Spleen (tissue), 7 donors: ENCODE results near the gene LRCH1.

ENCODE experiments used
- CTCF ChIP-seq, 11 experiments: fragments of 200-600 bp in 7 of 11; fragments of 450-650 bp in 4 of 11; sonication (generic) in 4 of 11; IDR thresholded peaks in 8 of 11; conservative IDR thresholded peaks in 3 of 11; 1 replicate in 7 of 11; 2 replicates in 4 of 11; pipeline versions ENCODE4 v1.4.0 to v1.8.0; 2016 to 2021; ENCODE audit warnings: antibody characterized with exemption in 11 of 11, inconsistent platforms in 4 of 11, mild to moderate bottlenecking in 1 of 11
- POLR2A ChIP-seq, 3 donors: fragments of 450-650 bp; IDR thresholded peaks; one replicate each; pipeline ENCODE4 v1.5.1; 2017; ENCODE audit warnings: antibody characterized with exemption in 3 of 3, mild to moderate bottlenecking in 1 of 3
- donor health status: DM: no; HTN: no; CAD: no; lungs with moderate emphysema.
- donor health status: DM: no; HTN: no; CAD: no.
- donor health status: DM: no; HTN: no; CAD: no.

GRCh38 chr13:46562581-46562980 is 9.6 kb downstream of the LRCH1 start:
- no peak for TF ChIP-seq POLR2A (IDR thresholded peaks at IDR 0.05)
- no peak for TF ChIP-seq CTCF (IDR thresholded peaks at IDR 0.05 in 8 of 11, conservative IDR thresholded peaks at IDR 0.05 in 3 of 11)
